SK-N-SH (cell line): ENCODE data around the gene TMED6. TPM values are rescaled to one million over a fixed set of nuclear protein-coding genes. Genes with fewer than 3 reads are reported as not detected.

ENCODE experiments used
- CTCF ChIA-PET: fragments of 300-600, 350-600 bp; formaldehyde crosslinking; extraction: SDS; loops from one replicate; lab custom pipeline; 2021; lab: Yijun Ruan, JAX
- POLR2A ChIA-PET: fragments of 350-600 bp; sonication (Branson Sonifier 250); formaldehyde crosslinking; extraction: SDS; loops from one replicate; lab custom pipeline; 2020; ENCODE audit warnings: antibody characterized with exemption, inconsistent platforms; lab: Yijun Ruan, JAX
- DNase-seq: peaks from one replicate; pipeline ENCODE4 v3.0.0; 2012
- H2AFZ ChIP-seq: fragments of 200-600 bp; sonication (generic); 2 replicates; pipeline ENCODE4 v1.8.1; 2016; ENCODE audit warnings: antibody characterized with exemption, mild to moderate bottlenecking, low read depth
- H3F3A ChIP-seq: fragments of 200-600 bp; sonication (generic); replicated peaks from 2 replicates; pipeline ENCODE3; 2016; ENCODE audit warnings: antibody characterized with exemption, mild to moderate bottlenecking; ENCODE audit not compliant: insufficient read depth
- H3K27ac ChIP-seq, 2 experiments: fragments of 200-500 bp in 1 of 2; fragments of 200-600 bp in 1 of 2; sonication (Bioruptor generic) in 1 of 2; sonication (generic), shearing (Covaris generic) in 1 of 2; 2 replicates each; pipeline versions ENCODE4 v1.5.1 to v1.6.1; 2014 to 2016; ENCODE audit warnings: low read depth in 2 of 2, inconsistent platforms in 1 of 2, low read length in 1 of 2, mild to moderate bottlenecking in 1 of 2, mixed read lengths in 1 of 2
- H3K27me3 ChIP-seq: fragments of 200-600 bp; sonication (generic), shearing (Covaris generic); 2 replicates; pipeline ENCODE4 v1.6.1; 2016; ENCODE audit warnings: mixed run types; ENCODE audit not compliant: insufficient read depth
- H3K36me3 ChIP-seq, 2 experiments: fragments of 200-500 bp in 1 of 2; fragments of 200-600 bp in 1 of 2; sonication (Bioruptor generic) in 1 of 2; sonication (generic) in 1 of 2; replicated peaks in 1 of 2; 2 replicates each; pipeline versions ENCODE3 to v1.5.1; 2014 to 2016; ENCODE audit warnings: low read length in 1 of 2, mild to moderate bottlenecking in 1 of 2; ENCODE audit not compliant: insufficient read depth in 2 of 2, control insufficient read depth in 1 of 2
- H3K4me1 ChIP-seq, 2 experiments: fragments of 200-500 bp in 1 of 2; fragments of 200-600 bp in 1 of 2; sonication (Bioruptor generic) in 1 of 2; sonication (generic), shearing (Covaris generic) in 1 of 2; 2 replicates each; pipeline versions ENCODE4 v1.5.1 to v1.6.1; 2014 to 2016; ENCODE audit warnings: low read depth in 1 of 2, low read length in 1 of 2, mixed run types in 1 of 2; ENCODE audit not compliant: insufficient read depth in 2 of 2, control insufficient read depth in 1 of 2
- H3K4me2 ChIP-seq: fragments of 200-600 bp; sonication (generic), shearing (Covaris generic); 2 replicates; pipeline ENCODE4 v1.6.1; 2017; ENCODE audit warnings: mixed run types
- H3K4me3 ChIP-seq, 2 experiments: fragments of 200-500 bp in 1 of 2; fragments of 200-600 bp in 1 of 2; sonication (Bioruptor generic) in 1 of 2; sonication (generic), shearing (Covaris generic) in 1 of 2; 2 replicates each; pipeline versions ENCODE4 v1.5.1 to v1.8.1; 2014 to 2016; ENCODE audit warnings: low read depth in 2 of 2, inconsistent platforms in 1 of 2, low read length in 1 of 2, mild to moderate bottlenecking in 1 of 2, mixed read lengths in 1 of 2, moderate library complexity in 1 of 2
- H3K79me2 ChIP-seq: fragments of 200-600 bp; sonication (generic); 2 replicates; pipeline ENCODE4 v1.8.1; 2017; ENCODE audit warnings: mild to moderate bottlenecking; ENCODE audit not compliant: insufficient read depth
- H3K9ac ChIP-seq: fragments of 200-600 bp; sonication (generic); 2 replicates; pipeline ENCODE4 v1.6.1; 2017; ENCODE audit warnings: mixed run types
- H3K9me2 ChIP-seq: fragments of 200-600 bp; sonication (generic); 2 replicates; pipeline ENCODE4 v1.6.1; 2017; ENCODE audit warnings: mixed run types
- H3K9me3 ChIP-seq: fragments of 200-600 bp; sonication (generic); 2 replicates; pipeline ENCODE4 v1.6.1; 2017; ENCODE audit warnings: mixed run types, mild to moderate bottlenecking, moderate library complexity
- H4K20me1 ChIP-seq: fragments of 200-600 bp; sonication (generic); 2 replicates; pipeline ENCODE4 v1.6.1; 2017; ENCODE audit warnings: mild to moderate bottlenecking, mixed run types; ENCODE audit not compliant: insufficient read depth
- CHD2 ChIP-seq: fragments of 150-350 bp; IDR thresholded peaks from 2 replicates; pipeline ENCODE4 v1.6.1; 2018; ENCODE audit warnings: low read length; ENCODE audit not compliant: partially characterized antibody
- EP300 ChIP-seq, 2 experiments: IDR thresholded peaks; 2 replicates each; pipeline versions ENCODE4 v1.4.0 to v1.6.1; 2012; ENCODE audit warnings: borderline replicate concordance in 1 of 2, low read depth in 1 of 2, low read length in 1 of 2
- FOSL2 ChIP-seq: IDR thresholded peaks from 2 replicates; pipeline ENCODE4 v1.4.0; 2012; ENCODE audit warnings: low read depth, mild to moderate bottlenecking, moderate library complexity, borderline replicate concordance
- GABPA ChIP-seq: IDR thresholded peaks from 2 replicates; pipeline ENCODE4 v1.4.0; 2012; ENCODE audit warnings: low read depth, mild to moderate bottlenecking
- RFX5 ChIP-seq: IDR thresholded peaks from 2 replicates; pipeline ENCODE4 v1.6.1; 2012; ENCODE audit warnings: mild to moderate bottlenecking, improper control_type of control experiment, low read length
- RXRA ChIP-seq: IDR thresholded peaks from 2 replicates; pipeline ENCODE4 v1.4.0; 2012; ENCODE audit warnings: low read depth, mild to moderate bottlenecking, borderline replicate concordance
- SMC3 ChIP-seq: IDR thresholded peaks from 2 replicates; pipeline ENCODE4 v1.6.1; 2012; ENCODE audit warnings: low read depth, low read length, improper control_type of control experiment
- TAF1 ChIP-seq: IDR thresholded peaks from 2 replicates; pipeline ENCODE4 v1.6.1; 2012; ENCODE audit warnings: low read depth, mild to moderate bottlenecking, low read length, moderate library complexity, borderline replicate concordance
- TCF12 ChIP-seq: IDR thresholded peaks from 2 replicates; pipeline ENCODE4 v1.4.0; 2012
- TEAD4 ChIP-seq: IDR thresholded peaks from 2 replicates; pipeline ENCODE4 v1.4.0; 2012; ENCODE audit warnings: mild to moderate bottlenecking, borderline replicate concordance; ENCODE audit not compliant: insufficient read depth
- WGBS: methylation state at CpG from one replicate; pipeline ENCODE4 v1.1.6; 2017; ENCODE audit warnings: low lambda C conversion rate; 5-methylcytosine and 5-hydroxymethylcytosine counted together
- polyA plus RNA-seq, 3 experiments: library from polyadenylated mRNA; depleted of rRNA; stranded (reverse); fragments of >200 nt; gene quantifications; 2 replicates each; pipeline ENCODE4 v1.2.3, GENCODE V29; 2012
- TF ChIP-seq, protein P1 (sequence below): IDR thresholded peaks from 2 replicates; pipeline ENCODE4 v1.4.0; 2012; ENCODE audit warnings: low read depth, borderline replicate concordance
- TF ChIP-seq, protein P2 (sequence below): IDR thresholded peaks from 2 replicates; pipeline ENCODE4 v1.4.0; 2012; ENCODE audit warnings: low read depth, borderline replicate concordance
- TF ChIP-seq, protein P3 (sequence below): IDR thresholded peaks from 2 replicates; pipeline ENCODE4 v1.4.0; 2012; ENCODE audit warnings: low read depth
- TF ChIP-seq, protein P4 (sequence below): fragments of 150-350 bp; IDR thresholded peaks from 2 replicates; pipeline ENCODE4 v1.6.1; 2017; ENCODE audit warnings: antibody characterized with exemption, low read length, low read depth, borderline replicate concordance

The TMED6 gene
- polyA plus RNA-seq, 1 of the 3 experiments (the other 2 are of a cell fraction) = not detected

DNA sequence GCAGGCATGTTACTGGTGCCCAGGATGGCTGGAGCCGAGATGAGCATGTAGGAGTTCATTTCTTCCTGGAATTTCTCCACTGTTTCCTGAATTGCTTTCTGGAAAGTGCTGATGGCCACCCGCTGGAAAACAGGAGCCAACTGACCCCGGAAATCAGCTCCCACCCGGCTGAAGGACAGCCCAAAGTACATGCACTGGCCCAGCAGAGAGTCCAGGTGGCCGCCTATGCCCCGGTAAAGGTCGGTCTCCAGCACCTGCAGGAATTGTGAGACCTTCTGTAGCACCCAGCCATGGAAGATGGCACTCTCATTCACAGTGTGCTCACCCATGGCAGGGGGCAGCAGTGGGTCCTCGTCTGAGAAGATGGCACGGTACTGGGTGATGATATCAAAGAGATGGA is 16.9 kb downstream of the TMED6 start:
- no peaks in the 10 kb centered on the region for H3K9me2 ChIP-seq
- H3K36me3 ChIP-seq = peaks cover 39 to 40% of the 10 kb centered on the region in 2 experiments
- H4K20me1 ChIP-seq = no peaks in the 10 kb centered on the region
- peaks cover 8 to 11% of the 10 kb centered on the region in 2 experiments; a peak in 1 of 4 replicates for H3K4me1 ChIP-seq
- no peak overlapping the region for H3K4me2 ChIP-seq
- no peaks in the 10 kb centered on the region for H3K27me3 ChIP-seq
- H3K9me3 ChIP-seq = no peaks in the 10 kb centered on the region
- ChIA-PET POLR2A (no interaction called here), CTCF (interaction anchor here (0.7 kb wide), 1 partner anchor 211 kb away, joined by 3 read pairs; no protein-coding TSS in a partner anchor)
- peaks cover 17% of the 10 kb centered on the region for H3F3A ChIP-seq
- DNase-seq = no peak
- H3K4me3 ChIP-seq = no peak overlapping the region
- H3K9ac ChIP-seq = no peak overlapping the region
- H2AFZ ChIP-seq = no peak overlapping the region
- no peak overlapping the region for H3K27ac ChIP-seq
- TF ChIP-seq GABPA = no peak
- TF ChIP-seq TEAD4 = no peak
- no peak for TF ChIP-seq TAF1
- no peak for TF ChIP-seq EP300 (IDR thresholded peaks at IDR 0.05; ENCODE audit: borderline replicate concordance in 1 of 2, low read depth in 1 of 2, low read length in 1 of 2)
- TF ChIP-seq, protein P1, sequence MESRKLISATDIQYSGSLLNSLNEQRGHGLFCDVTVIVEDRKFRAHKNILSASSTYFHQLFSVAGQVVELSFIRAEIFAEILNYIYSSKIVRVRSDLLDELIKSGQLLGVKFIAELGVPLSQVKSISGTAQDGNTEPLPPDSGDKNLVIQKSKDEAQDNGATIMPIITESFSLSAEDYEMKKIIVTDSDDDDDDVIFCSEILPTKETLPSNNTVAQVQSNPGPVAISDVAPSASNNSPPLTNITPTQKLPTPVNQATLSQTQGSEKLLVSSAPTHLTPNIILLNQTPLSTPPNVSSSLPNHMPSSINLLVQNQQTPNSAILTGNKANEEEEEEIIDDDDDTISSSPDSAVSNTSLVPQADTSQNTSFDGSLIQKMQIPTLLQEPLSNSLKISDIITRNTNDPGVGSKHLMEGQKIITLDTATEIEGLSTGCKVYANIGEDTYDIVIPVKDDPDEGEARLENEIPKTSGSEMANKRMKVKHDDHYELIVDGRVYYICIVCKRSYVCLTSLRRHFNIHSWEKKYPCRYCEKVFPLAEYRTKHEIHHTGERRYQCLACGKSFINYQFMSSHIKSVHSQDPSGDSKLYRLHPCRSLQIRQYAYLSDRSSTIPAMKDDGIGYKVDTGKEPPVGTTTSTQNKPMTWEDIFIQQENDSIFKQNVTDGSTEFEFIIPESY = no peak
- TF ChIP-seq, protein P2, sequence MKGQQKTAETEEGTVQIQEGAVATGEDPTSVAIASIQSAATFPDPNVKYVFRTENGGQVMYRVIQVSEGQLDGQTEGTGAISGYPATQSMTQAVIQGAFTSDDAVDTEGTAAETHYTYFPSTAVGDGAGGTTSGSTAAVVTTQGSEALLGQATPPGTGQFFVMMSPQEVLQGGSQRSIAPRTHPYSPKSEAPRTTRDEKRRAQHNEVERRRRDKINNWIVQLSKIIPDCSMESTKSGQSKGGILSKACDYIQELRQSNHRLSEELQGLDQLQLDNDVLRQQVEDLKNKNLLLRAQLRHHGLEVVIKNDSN = no peak
- TF ChIP-seq FOSL2 = no peak
- TF ChIP-seq RXRA = no peak
- TF ChIP-seq TCF12 = no peak
- TF ChIP-seq SMC3 = no peak
- TF ChIP-seq RFX5 = no peak
- TF ChIP-seq CHD2 = no peak
- TF ChIP-seq, protein P3, sequence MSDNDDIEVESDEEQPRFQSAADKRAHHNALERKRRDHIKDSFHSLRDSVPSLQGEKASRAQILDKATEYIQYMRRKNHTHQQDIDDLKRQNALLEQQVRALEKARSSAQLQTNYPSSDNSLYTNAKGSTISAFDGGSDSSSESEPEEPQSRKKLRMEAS = no peak
- TF ChIP-seq, protein P4, sequence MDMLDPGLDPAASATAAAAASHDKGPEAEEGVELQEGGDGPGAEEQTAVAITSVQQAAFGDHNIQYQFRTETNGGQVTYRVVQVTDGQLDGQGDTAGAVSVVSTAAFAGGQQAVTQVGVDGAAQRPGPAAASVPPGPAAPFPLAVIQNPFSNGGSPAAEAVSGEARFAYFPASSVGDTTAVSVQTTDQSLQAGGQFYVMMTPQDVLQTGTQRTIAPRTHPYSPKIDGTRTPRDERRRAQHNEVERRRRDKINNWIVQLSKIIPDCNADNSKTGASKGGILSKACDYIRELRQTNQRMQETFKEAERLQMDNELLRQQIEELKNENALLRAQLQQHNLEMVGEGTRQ = no peak
- 98% methylated on average over 9 of the region's 9 CpGs for WGBS
- peaks cover 68% of the 10 kb centered on the region for H3K79me2 ChIP-seq
